ENCODE measurements around the gene KIAA1217.

KIAA1217 gene

GRCh38 chr10:24375510-24375909, 166.6 kb downstream of the KIAA1217 start:
- DNase-seq: no peak

DNA sequence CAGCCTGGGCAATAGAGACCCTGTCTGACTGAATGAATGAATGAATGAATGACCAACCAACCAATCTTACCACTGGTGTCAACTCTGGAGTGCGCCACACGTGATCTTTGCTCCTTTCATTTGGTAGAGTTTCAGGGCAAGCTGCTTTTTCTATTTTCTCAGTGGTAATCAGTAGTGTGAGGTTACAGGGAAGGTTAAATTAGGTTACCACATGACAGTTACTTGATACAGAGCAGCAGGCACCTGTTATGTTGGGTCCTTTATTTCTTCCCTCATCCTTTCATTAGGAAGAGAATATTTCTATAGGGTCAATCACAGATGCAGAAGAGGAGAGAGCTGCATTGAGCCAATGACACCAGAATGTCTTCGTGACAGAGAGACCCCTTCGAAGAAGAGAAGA, 167.8 kb downstream of the KIAA1217 start:
- DNase-seq: no peak

GRCh38 chr10:24378126-24378920, 169.4 kb downstream of the KIAA1217 start:
- DNase-seq: no peak

DNA sequence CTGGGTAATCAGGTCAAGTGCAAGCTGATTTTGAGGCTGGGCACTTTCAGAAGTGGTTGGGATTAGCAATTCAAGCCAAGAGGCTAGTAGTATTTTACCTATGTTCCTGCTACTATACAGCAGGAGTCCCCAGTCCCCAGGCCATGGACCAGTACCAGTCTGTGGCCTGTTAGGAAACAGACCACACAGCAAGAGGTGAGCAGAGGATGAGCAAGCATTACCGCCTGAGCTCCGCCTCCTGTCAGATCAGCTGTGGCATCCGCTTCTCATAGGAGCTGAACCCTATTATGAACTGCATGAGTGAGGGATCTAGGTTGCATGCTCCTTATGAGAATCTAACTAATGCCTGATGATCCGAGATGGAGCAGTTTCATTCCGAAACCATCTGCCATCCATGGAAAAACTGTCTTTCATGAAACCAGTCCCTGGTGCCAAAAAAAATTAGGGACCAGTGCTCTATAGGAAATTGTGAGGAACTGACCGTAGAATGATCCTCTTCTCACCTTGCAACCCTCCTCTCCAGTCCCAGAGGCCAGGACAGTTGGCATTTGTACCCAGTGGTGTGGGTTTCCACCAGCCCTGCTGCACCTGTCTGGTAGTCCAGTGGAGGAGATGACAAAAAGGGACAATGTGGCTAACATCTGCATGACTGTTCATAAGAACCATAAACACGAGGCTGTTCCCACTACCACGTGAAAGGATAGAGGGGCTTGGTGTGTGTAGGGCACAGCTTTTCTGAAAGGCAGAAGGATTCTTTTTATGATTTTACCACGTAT, 172.5 kb downstream of the KIAA1217 start:
- peak; percentile 6 for DNase-seq

DNA sequence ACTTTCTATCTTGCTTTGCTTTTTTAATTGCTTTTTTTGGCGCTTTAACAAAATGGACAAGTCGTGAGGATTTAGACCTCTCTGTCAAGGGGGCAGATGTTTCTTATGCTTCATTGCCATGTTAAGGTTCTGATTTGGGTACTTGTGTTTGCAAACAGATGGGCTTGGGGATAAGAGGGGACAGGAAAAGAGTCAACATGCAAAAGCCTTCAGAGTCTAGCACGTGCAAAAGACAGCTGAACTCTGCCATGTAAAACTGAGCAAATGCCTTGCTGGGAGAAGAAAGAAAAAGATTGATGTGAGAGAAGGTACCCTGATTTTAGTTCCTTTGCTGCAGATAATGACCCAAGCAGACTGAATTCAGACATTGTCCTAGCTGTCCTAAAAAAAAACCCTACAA, 173.1 kb downstream of the KIAA1217 start:
- no peak for DNase-seq

- DNase-seq: peak; percentile 56
These were observed 173.6 kb downstream of the KIAA1217 start for GRCh38 chr10:24382596-24382978.

GRCh38 chr10:24382979-24383663, 174.2 kb downstream of the KIAA1217 start:
- DNase-seq: no peak

DNA sequence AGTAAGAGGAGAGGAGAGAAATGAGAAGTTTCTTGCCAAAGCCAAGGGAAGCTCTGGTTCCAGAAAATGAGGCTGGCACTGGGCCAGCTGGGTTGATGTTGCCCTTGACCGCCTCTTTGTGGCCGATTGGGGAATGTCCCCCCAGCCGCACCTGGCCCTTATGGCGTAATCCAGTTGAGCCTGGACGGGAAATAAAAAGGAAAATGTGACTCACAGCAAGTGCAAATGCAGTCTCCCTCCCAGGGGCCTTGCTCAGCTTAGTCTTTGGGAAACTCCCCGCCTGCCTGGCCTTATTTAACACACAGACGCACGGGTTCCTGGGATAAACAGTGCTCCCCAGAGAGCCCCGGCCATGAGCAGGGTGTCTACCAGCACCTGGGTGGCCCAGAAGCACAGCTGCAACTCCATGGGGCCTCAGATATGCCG, 174.8 kb downstream of the KIAA1217 start:
- DNase-seq: peak; percentile 83

GRCh38 chr10:24384954-24385353, 176.0 kb downstream of the KIAA1217 start:
- DNase-seq: no peak

DNA sequence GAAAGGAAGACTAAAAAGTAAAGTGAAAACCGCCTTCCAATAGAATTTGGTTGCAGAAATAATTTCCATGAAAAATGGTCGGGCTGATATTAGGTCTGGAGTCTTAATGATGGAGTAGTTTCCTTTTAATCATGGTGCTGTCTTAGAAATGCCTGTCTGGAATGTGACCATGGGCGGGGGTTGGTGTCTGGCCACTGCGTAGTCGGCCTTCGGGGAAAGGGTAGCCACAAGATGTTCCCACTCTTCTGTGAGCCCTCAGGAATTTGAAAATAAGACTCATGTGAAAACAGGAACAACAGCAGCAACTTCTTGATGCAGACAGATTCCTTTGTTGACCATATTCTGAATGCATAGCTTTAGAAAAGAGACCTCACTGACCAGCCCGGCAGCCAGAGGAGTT, 176.8 kb downstream of the KIAA1217 start:
- no peak for DNase-seq

GRCh38 chr10:24390146-24390700, 181.3 kb downstream of the KIAA1217 start:
- DNase-seq: no peak

GRCh38 chr10:24390746-24391145, 181.8 kb downstream of the KIAA1217 start:
- DNase-seq: no peak

DNA sequence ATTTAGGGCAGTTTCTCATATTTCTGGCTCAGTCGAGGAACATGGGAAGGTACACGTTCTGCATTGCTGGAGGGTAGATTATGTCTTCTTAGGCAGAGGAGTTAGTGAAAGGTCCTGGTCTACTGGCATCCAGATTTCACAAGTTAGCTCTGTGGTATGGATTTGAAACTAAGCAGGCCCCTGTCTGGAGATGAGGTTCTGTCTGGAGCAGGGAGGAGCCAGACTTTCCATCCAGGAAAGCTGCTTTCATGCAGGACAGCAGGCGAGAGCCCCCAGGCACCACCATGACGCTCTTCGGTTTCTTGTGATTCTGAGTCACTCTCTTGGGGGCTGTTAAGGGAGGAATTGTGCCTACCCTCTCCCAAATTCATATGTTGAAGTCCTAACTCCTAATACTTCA, 184.3 kb downstream of the KIAA1217 start:
- no peak for DNase-seq

DNA sequence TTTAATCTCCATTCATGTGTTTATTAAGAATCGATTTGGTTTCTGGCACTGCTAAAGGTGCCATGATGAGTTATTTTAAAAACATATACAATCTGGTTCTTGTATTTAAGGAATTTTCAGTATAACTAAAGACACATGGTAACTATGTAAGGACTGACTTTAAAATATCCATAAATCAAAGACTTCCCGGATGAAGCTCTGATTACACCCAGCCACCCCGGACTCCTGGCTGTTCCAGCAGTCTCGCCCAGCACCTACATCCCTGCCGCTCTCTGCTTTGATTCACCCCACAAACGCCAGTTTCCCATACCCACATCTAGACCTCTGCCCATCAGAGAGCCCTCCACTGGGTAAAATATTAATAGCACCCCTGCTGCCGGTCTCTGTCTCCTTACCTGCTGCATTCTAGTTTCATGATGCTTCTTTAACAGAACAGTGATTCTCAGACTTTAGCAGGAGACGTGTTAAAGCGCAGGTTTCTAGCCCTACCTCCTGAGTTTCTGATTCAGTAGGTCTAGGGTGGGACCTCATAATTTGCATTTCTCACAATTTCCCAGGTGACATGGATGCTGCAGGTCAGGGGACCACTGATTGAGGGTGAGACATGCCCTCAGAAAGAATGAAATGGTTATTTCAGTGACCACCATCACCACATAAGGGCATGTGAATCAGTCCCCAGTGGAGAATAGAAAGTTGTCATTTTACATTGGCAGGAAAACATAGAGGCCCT, 185.7 kb downstream of the KIAA1217 start:
- DNase-seq: no peak

- DNase-seq: no peak
These were observed 187.5 kb downstream of the KIAA1217 start for GRCh38 chr10:24396396-24396795.

DNA sequence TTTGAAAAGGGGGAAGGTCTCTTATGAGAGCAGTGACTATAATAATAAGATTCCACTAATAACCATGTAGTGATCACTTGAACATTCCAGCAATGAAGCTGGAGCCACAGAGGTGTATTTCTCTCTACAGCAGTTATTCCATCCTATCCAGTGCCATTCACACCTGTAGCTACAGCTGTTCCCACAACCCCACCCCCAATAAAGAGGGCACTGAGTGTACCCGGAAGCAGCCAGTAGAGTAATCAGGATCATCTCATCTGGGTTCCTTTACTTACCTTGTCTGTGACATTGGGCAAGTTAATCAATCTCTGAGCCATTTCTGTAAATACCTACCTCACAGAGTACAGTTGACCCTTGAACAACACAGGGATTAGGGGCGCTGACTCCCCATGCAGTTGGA, 188.7 kb downstream of the KIAA1217 start:
- no peak for DNase-seq

DNA sequence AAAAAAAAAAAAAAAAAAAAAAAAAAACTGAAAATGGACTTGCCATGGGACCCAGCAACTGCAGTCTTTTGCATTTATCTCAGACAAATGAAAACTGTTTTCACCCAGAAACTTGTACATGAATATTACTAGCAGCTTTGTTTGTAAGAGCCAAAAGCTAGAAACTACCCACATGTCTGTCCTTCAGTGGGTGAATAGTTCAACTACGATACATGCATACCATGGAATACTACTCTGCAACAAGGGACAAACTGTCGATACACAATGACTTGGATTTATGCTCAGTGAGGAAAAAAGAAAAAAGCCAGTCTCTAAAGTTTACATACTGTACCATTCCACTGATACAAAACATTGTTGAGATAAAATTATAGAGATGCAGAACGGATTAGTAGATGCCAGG, 195.6 kb downstream of the KIAA1217 start:
- DNase-seq: no peak

DNA sequence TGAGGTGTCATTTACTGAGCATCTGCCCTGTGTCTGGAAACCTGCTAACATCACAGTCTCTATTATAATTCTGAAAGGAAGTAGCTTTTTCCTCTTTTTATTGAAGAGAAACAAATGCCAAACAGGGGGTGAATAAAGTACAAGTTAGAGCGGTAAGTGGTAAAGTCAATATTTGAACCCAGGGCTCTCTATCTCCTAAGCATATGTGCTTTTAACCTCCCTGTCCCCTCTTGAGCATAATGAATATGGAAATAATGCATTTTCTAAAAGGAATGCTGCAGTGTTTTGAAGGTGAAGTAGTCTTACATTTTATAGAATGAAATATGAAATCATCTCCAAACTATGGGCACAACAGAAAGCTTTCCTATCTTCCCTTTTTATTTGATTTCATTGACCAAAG, 196.7 kb downstream of the KIAA1217 start:
- no peak for DNase-seq

DNA sequence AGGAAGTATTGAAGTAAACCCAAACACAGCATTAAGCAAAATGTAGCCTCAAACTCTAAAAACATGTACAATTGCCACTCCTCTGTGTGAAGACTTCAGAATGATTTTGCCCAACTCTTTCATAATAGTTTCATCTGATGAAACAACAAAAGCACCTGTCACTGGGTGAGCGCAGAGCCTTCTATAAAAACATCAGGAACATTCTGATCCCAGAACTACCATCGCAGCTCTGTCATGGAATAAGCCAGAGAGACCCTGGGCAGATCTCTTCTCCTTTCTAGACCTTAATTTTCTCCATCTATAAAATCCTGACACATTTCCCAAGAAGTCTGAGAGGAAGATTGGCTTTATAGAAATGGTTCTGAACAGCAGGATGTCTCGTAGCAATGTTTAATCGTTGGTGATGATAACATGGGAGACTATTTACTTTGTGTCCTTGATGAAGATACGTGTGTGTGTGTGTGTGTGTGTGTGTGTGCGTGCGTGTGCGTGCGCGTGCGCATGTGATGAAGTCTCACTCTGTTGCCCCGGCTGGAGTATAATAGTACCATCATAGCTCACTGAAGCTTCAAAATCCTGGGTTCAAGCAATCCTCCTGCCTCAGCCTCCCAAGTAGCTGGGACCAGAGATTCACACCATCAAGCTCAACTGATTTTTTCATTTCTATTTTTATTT, 198.0 kb downstream of the KIAA1217 start:
- no peak for DNase-seq

GRCh38 chr10:24407928-24408327, 199.0 kb downstream of the KIAA1217 start:
- DNase-seq: no peak

GRCh38 chr10:24408365-24408764, 199.4 kb downstream of the KIAA1217 start:
- no peak for DNase-seq

DNA sequence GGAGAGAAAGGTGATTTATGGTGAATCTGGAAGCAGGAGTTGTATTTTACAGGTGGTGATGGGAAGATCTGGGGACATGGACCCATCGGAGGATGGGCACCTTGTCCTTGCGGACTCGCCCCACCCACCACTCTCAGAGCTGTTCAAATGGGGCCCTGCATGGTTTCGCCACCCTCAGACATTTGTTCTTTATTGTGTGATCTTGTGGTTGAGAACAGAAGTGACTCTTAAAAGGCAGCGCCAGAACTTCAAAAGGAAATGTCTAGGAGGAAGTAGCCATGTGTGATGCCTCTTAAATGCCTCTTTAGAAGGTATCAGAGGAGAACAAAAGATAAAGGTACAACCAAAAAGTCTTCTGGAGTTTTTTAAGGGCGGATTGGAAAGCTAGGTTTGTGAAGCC, 205.7 kb downstream of the KIAA1217 start:
- DNase-seq: no peak
